ENCODE data around the gene BNC2.

DNA sequence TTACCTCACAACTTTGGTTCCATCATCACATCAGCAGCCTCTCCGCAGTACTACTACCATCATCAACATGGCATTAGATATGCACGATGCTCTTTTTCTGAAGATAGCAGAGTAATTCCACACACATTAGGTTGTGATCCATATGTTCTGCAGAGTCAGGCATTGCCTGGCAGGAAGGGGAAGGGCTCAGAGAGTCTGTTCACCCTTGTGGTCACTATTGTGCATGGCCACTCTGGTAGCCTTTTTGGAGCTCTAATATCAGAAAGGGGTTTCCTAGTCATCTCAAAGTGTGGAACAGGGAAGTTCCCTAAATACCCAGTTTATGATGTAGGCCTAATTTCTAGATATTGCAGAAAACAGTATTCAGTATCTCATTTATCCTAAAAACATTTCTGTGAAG, 373.6 kb downstream of the BNC2 start:
- TF ChIP-seq POLR2AphosphoS5 (IDR thresholded peaks at IDR 0.05; ENCODE audit: borderline replicate concordance, low read depth, low read length), result no peak
- no peak for TF ChIP-seq EZH2 (IDR thresholded peaks at IDR 0.05)
